HG02623 (cell line): ENCODE data around the gene FAR1.

Experiments
- ATAC-seq: cut with Tn5 transposase; IDR thresholded peaks from one replicate; pipeline ENCODE4 v1.9.1; 2021; ENCODE audit warnings: moderate library complexity; ENCODE audit not compliant: unreplicated experiment

FAR1 gene

DNA sequence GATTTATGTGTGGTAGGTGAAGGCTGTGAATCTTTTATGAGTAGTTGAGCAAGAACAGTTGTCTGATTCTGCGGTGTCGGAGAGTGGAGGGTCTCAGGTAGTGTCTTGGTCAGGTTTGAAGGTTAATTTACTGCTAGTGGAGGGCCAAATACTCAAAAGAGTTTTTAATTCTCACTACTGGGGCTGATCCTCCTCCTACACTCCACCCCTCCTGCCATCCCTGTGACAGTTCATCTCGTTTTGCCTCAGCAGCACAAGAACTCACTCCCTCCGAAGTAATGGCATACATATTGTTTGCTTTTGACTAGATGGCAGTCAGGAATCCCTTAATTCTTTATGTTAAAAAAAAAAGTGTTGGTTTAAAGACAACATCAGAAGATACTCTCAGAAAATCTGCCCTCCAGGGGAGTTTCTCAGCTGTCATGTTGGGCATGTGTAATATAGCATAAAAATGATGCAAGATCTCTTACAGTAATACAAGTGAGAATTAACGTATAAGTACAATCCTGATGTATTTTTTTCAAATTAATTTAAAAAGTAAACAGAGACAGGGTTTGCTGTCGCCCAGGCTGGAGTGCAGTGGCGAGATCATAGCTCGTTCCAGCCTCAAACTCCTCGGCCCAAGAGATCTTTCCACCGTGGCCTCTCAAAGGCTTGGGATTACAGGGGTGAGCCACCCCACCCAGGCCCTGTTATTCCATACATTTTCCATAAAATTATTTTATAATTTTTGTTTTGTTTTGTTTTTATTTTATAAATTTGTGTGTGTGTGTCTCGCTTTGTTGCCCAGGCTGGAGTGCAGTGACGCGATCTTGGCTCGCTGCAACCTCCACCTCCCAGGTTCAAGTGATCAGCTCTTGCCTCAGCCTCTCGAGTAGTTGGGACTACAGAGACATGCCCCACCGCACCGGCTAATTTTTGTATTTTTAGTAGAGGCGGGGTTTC lies 1.3 kb downstream of the FAR1 start:
- no peak for ATAC-seq

GRCh38 chr11:13672576-13673210 lies 4.2 kb downstream of the FAR1 start:
- ATAC-seq: no peak

- no peak for ATAC-seq
Observed at GRCh38 chr11:13674799-13675509, 6.5 kb downstream of the FAR1 start.

DNA sequence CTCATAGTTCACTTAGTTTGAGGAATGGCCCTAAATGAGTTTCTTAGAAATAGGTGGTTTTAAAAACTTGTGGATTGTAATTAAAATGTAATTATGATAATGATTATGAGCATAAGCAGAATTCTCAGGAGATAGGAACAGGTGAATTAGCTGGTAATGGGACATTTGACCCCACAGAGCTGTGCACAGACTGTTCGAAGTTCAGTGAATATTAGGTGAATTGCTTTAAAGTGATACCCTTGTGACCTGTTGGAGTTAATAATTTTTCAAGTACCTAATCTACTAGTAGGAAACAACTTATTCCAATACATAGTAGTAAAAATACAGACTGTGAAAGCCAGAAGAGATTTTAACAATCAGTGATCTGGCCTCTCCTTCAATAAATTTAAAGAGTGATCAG lies 8.1 kb downstream of the FAR1 start:
- ATAC-seq: no peak

DNA sequence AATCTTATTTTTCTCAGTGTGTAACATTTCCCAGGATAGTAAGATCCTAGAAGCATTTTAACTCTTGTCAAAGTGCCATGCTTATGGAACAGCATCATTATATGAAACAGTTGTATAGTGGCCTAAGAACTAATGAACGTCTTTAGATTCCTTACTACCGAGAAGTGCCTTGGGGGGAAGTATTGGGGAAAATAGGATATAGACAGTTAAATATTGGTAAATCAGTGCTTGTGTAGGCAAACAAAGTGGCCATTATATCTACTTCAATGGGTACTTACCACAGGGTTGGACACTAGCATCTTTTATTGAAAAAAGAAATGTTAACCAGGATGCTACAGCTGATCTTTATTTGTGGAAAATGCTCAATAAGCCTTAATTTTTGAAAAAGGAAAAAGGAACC lies 11.3 kb downstream of the FAR1 start:
- no peak for ATAC-seq

DNA sequence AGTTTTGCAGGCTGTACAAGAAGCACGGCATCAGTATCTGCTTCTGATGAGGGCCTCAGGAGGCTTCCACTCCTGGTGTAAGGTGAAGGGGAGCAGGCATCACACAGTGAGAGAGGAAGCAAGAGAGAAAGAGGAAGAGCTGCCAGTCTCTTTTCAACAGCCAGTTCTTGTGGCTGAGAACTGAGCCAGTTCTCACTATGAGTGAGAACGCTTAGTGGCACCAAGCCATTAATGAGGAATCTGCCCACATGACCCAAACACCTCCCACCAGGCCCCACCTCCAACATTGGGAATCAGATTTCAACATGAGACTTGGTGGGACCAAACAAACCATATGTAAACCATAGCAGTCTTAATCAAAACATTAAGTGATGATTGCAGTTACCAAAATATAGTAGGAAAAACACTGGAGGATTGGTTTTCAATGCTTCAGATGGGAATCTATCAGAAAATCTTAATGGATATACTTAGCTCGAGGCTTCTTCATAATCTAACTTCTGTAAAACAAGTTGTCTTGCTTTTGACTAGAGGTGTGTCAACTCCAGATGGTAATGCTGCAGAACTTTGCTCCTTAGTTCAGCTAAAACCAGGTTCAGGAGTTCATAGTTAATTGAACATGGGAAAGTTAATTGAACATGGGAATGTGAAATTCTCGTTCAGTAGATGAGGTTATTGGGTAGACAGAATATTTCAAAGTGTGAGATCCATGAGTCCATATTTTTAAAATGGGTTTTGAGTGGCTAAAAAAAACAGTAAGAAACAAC lies 12.2 kb downstream of the FAR1 start:
- ATAC-seq: peak; percentile 82

DNA sequence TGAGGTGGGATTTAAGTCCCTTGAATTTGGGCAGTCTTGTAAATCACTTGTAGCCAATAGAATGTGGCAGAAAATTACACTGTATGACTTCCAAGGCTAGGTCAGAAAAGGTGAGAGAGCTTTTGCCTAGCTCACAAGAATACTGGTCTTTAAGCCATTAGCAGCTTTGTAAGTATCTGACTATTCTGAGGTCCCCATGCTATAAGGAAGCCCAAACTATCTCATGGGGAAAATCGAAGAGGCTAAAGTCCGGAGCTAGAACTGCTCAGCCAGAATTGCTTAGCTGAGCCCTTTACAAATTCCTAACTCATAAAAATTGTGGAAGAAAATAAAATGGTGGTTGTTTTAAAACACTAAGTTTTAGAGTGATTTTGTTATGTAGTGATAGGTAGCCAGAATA lies 13.0 kb downstream of the FAR1 start:
- ATAC-seq: no peak

DNA sequence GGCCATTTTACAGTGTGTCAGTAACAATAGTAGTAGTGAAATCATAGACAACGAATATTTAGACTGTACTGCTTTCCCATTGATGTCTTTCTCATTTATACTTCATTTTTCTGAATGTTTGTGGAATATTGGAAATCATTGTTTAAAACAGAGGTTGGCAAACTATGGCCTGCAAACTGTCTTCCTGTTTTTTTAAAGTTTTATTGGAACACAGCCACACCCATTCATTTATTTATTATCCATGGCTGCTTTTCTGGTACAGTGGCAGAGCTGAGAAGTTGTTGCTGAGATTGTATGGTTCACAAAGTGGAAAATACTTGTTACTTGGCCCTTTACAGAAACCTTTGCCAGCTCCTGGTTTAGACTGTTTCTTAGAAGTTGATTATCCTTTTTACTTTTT lies 13.7 kb downstream of the FAR1 start:
- no peak for ATAC-seq

DNA sequence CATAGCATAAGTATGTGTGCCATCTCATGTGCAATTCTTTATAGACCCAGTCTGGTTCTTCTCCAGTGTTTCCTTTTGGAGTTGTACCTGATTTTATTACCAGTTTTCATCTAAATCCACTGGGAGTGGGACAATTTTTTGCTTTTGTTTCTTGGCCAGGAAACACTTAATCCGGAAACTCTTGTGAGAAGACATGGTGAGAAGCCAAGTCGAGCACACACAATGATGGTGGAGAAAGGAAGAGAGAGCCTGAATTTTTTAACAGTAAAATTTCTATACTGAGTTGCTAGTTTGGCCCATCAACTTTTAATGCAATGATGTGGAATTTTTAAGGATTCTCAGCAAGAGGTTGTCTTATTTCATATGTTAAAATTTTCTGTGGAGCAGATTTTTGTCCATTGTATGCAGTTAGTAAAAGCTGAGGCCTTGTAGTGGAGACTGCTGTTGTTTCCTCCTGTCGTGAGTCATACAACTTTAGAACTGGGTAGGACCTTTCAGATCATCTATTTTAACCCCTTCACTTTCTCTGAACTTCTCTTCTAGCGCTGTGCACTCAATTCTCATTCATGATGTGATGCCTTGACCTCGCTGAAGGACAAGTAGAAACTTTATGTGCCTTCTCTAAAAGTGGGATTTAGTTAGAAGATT lies 17.1 kb downstream of the FAR1 start:
- no peak for ATAC-seq

DNA sequence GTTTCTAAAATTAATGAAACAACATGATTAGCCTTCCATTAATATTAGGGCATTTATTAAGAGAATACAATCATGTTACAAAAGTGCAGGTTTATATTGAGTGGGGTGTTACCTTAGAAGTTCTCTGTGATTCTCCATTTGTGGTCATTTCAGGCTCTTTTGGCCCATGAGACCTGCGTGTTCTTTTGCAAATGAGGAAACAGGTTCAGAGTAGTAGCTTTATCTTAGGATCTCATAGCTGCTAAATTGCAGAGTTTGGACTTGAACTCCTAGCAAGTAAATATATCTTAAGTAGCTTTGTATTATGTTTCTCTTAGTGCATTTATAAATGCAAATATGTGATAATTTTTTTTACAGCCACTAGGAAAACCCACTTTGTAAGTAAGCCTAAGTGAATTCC lies 18.3 kb downstream of the FAR1 start:
- no peak for ATAC-seq

- no peak for ATAC-seq
Observed at GRCh38 chr11:13687271-13687670, 18.8 kb downstream of the FAR1 start.

- ATAC-seq: no peak
Observed at GRCh38 chr11:13691286-13691899, 22.9 kb downstream of the FAR1 start.

DNA sequence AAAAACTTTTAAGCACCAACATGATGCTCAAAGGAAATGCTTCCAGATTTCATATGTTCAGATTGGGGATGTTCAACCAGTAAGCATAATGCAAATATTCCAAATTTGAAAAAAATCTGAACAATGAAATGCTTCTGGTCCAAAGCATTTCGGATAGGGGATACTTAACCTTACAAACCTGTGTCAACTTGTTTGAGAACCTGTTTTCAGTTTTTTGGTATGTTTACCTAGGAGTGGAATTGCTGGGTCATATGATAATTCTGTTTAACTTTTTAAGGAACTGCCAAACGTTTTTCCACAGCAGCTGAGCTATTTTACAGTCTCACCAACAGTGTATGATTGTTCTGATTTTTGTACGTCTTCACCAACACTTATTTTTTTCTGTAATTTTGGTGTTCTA lies 23.7 kb downstream of the FAR1 start:
- ATAC-seq: no peak

- no peak for ATAC-seq
Observed at GRCh38 chr11:13694115-13694514, 25.6 kb downstream of the FAR1 start.

DNA sequence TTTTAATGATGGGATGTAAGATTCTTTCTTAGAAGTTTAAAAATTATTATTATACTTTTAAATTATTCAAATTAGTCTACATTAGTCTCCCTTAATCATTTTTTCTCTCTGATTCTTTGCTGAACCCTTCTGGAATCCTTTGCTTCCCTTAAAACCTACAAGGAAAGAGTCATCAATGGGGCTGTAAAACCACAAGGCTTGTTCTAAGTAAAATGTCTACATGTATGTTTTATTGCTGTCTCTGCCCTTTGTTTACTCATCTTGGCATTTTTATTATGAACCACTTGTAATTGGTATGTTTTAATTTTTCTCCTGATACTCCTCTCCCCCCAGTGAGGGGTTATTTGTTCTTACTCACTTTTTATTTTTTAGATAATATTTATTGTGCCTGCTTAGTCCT lies 27.4 kb downstream of the FAR1 start:
- ATAC-seq: no peak

- no peak for ATAC-seq
Observed at GRCh38 chr11:13697710-13698109, 29.2 kb downstream of the FAR1 start.

GRCh38 chr11:13698132-13698531 lies 29.7 kb downstream of the FAR1 start:
- ATAC-seq: no peak

DNA sequence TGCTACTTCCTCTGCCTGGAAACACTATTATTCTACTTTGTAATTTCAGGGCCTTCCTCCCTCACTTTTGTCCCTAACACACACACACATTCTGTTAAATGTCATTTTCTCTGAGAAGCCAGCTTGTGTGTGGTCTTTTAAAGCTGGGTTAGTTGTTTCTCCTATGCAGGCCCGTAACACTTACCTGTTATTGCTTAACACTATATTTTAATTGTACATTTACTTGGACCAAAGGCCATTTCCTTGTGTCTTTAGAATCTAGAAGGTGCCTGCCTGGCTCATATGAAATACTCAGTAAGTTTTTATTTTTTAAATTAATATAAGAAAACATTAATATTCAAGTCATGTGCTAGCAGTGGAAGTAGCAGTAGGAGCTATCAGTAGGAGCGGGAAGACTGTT lies 30.6 kb downstream of the FAR1 start:
- ATAC-seq: no peak

- ATAC-seq: no peak
Observed at GRCh38 chr11:13699870-13700269, 31.4 kb downstream of the FAR1 start.

DNA sequence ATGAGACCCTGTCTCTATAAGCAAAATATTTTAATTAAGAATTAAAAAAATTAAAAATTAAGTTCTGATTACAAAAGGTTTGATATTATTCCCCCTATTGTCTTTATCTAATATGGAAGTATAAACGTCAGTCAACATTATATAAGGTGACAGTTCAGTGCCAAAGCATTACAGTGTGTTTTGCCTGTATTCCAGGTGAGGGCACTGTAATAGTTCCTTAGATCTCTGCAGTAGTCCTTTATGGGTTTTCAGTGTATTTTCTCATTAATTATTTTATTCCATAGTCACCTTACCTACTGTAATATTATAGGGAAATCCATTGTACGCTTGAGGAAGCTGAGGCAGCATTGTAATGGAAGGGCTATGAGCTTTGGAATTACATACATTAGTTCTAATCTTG lies 33.0 kb downstream of the FAR1 start:
- ATAC-seq: no peak
